Kidney (tissue), 14 donors: ENCODE data around the gene COLQ. TPM values are rescaled to one million over a fixed set of nuclear protein-coding genes. Genes with fewer than 3 reads are reported as not detected.

Experiments
- DNase-seq, 5 donors: peaks; one replicate each; pipeline ENCODE4 v3.0.0-alpha.2; 2013 to 2020
- FAIRE-seq: peaks from 2 replicates; lab custom pipeline; 2012; peaks lifted over from hg19 to GRCh38; lab: Jason Lieb, UNC
- H3K27ac ChIP-seq, 2 donors: one replicate each; pipeline ENCODE4 v1.7.0; 2013; ENCODE audit warnings: low read depth in 2 of 2, low read length in 2 of 2, inconsistent platforms in 1 of 2
- H3K27me3 ChIP-seq: one replicate; pipeline ENCODE4 v1.7.1; 2013; ENCODE audit warnings: low read length, inconsistent platforms; ENCODE audit not compliant: control insufficient read depth, insufficient read depth
- H3K36me3 ChIP-seq, 3 donors: one replicate each; pipeline versions ENCODE4 v1.7.0 to v1.7.1; 2013; ENCODE audit warnings: low read length in 3 of 3, control low read depth in 1 of 3, inconsistent platforms in 1 of 3; ENCODE audit not compliant: insufficient read depth in 3 of 3, control insufficient read depth in 2 of 3
- H3K4me1 ChIP-seq, 3 donors: one replicate each; pipeline versions ENCODE4 v1.7.0 to v1.7.1; 2013; ENCODE audit warnings: low read length in 3 of 3, inconsistent platforms in 1 of 3, low read depth in 1 of 3; ENCODE audit not compliant: control insufficient read depth in 2 of 3, insufficient read depth in 2 of 3
- H3K4me3 ChIP-seq, 3 donors: one replicate each; pipeline versions ENCODE4 v1.7.0 to v1.8.1; 2013; ENCODE audit warnings: low read length in 3 of 3, control low read depth in 1 of 3, inconsistent platforms in 1 of 3
- H3K9ac ChIP-seq, 3 donors: one replicate each; pipeline versions ENCODE4 v1.7.0 to v1.7.1; 2013; ENCODE audit warnings: low read length in 3 of 3, control low read depth in 1 of 3, inconsistent platforms in 1 of 3
- H3K9me3 ChIP-seq, 3 donors: one replicate each; pipeline versions ENCODE4 v1.7.0 to v1.7.1; 2013; ENCODE audit warnings: low read length in 3 of 3, control low read depth in 1 of 3, inconsistent platforms in 1 of 3; ENCODE audit not compliant: control insufficient read depth in 2 of 3, insufficient read depth in 1 of 3
- intact Hi-C: fragments of 100-400 bp; cut with DNase I; formaldehyde crosslinking; loops from one replicate; pipeline ENCODE4 v1.11.1; 2022
- polyA plus RNA-seq: library from polyadenylated mRNA; stranded (reverse); fragments of 350-450 nt; fragmentation: Illumina TruSeq; extraction: RNeasy Lipid Tissue Mini Kit (QIAGEN cat#74804); gene quantifications from one replicate; pipeline ENCODE4 v1.2.3, GENCODE V29; 2014; ENCODE audit warnings: low read depth, low replicate concordance; ENCODE audit not compliant: insufficient read depth
- total RNA-seq: library from RNA; stranded (reverse); fragmentation: NEBNext Ultra II Directional; extraction: Animal tissue kit (Norgen Biotek cat#: 25700); gene quantifications from one replicate; pipeline ENCODE4 v1.2.1, GENCODE V29; 2021
- TF ChIP-seq, protein P1 (sequence below): IDR thresholded peaks from 3 replicates; pipeline ENCODE4 v1.5.1; 2012; ENCODE audit warnings: mild to moderate bottlenecking, moderate library complexity, borderline replicate concordance; ENCODE audit not compliant: insufficient read depth; ENCODE audit errors: extremely low read depth
- donor health status: control.
- donor health status: control.
- donor health status: control.
- donor health status: control.
- donor health status: control.
- donor health status: DM: yes; HTN: yes; CAD: no.
- donor health status: Normal renal cell carcinoma (clear cell type).

COLQ gene
- total and polyA plus RNA-seq, 2 donors from 2014 or later: 1.2 to 4.3 TPM

DNA sequence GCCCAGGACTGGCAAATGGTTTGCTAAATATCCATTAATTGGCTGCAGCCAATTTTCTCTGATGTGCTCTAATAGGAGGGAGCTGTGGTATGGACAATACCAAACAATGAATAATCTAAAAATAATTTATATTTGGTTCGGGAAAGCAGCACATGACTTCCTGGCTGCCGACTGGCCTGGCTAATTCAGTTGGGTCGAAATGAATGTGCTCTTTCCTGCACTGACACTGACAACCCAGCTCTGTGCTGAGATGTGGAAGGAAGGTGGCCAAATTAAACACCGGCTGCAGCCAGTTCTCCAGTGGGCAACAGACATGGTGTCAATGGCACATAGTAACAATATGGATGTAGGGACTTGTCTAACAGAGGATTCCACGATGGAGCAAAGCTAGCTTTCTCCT, 21.1 kb upstream of the COLQ start:
- FAIRE-seq (no peak), DNase-seq (no peak)
- H3K27ac ChIP-seq: no peak overlapping the region
- H3K36me3 ChIP-seq: no peaks in the 10 kb centered on the region
- H3K9me3 ChIP-seq: no peaks in the 10 kb centered on the region
- H3K9ac ChIP-seq: no peak overlapping the region
- H3K27me3 ChIP-seq: no peaks in the 10 kb centered on the region
- intact Hi-C loops: no loop called here
- H3K4me3 ChIP-seq: no peak overlapping the region
- TF ChIP-seq, protein P1, sequence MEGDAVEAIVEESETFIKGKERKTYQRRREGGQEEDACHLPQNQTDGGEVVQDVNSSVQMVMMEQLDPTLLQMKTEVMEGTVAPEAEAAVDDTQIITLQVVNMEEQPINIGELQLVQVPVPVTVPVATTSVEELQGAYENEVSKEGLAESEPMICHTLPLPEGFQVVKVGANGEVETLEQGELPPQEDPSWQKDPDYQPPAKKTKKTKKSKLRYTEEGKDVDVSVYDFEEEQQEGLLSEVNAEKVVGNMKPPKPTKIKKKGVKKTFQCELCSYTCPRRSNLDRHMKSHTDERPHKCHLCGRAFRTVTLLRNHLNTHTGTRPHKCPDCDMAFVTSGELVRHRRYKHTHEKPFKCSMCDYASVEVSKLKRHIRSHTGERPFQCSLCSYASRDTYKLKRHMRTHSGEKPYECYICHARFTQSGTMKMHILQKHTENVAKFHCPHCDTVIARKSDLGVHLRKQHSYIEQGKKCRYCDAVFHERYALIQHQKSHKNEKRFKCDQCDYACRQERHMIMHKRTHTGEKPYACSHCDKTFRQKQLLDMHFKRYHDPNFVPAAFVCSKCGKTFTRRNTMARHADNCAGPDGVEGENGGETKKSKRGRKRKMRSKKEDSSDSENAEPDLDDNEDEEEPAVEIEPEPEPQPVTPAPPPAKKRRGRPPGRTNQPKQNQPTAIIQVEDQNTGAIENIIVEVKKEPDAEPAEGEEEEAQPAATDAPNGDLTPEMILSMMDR: no peak
- peaks cover 0 to 3% (median 0%) of the 10 kb centered on the region in 3 donors for H3K4me1 ChIP-seq

- peaks cover 0 to 3% (median 0%) of the 10 kb centered on the region in 3 donors for H3K4me1 ChIP-seq
- H3K9ac ChIP-seq: no peak overlapping the region
- no peaks in the 10 kb centered on the region for H3K9me3 ChIP-seq
- TF ChIP-seq, protein P1: no peak
- DNase-seq (no peak), FAIRE-seq (no peak)
- no peak overlapping the region for H3K4me3 ChIP-seq
- intact Hi-C loops: no loop called here
- no peaks in the 10 kb centered on the region for H3K36me3 ChIP-seq
- no peaks in the 10 kb centered on the region for H3K27me3 ChIP-seq
- no peak overlapping the region for H3K27ac ChIP-seq
Measured at GRCh38 chr3:15541371-15541770, 19.9 kb upstream of the COLQ start.

DNA sequence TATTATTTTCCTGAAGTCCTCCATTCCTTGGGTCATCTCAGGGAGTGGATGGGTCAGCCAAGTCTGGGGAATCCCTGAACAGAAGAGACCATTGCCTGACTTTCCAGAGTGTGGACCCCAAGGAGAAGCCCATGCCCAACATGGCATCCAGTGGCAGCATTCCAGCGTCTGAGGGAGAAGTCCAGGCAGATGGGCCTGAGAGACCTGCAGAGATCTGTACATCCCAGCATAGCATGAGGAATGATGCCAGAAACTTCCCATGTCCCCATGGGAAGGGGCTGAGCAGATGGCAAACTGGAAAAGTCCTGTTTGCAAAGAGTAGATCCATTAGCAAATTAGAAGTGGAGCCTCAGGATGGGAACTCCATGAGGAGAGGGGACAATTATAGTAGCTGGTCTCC, 17.6 kb upstream of the COLQ start:
- DNase-seq: no peak
- TF ChIP-seq, protein P1: no peak
- Histone ChIP-seq H3K36me3 (no peaks in the 10 kb centered on the region), H3K9ac (no peak overlapping the region), H3K4me3 (no peak overlapping the region), H3K27ac (no peak overlapping the region), H3K4me1 (peaks cover 0 to 3% (median 0%) of the 10 kb centered on the region in 3 donors), H3K27me3 (no peaks in the 10 kb centered on the region), H3K9me3 (no peaks in the 10 kb centered on the region)
- FAIRE-seq: no peak
- intact Hi-C loops: no loop called here

- intact Hi-C loops: no loop called here
- FAIRE-seq (no peak), DNase-seq (no peak)
- Histone ChIP-seq H3K9ac (no peak overlapping the region), H3K4me1 (peaks cover 0 to 3% (median 0%) of the 10 kb centered on the region in 3 donors), H3K4me3 (no peak overlapping the region), H3K36me3 (no peaks in the 10 kb centered on the region), H3K27me3 (no peaks in the 10 kb centered on the region), H3K27ac (no peak overlapping the region), H3K9me3 (no peaks in the 10 kb centered on the region)
- TF ChIP-seq, protein P1: no peak
Measured at GRCh38 chr3:15538345-15538744, 16.8 kb upstream of the COLQ start.
